Measurements from ENCODE around the gene PCBP3.

- TF ChIP-seq REST (IDR thresholded peaks at IDR 0.05; ENCODE audit: insufficient replicate concordance, low read depth) (no peak), CTCF (IDR thresholded peaks at IDR 0.05; ENCODE audit: insufficient read depth, low read length) (no peak), POLR2AphosphoS5 (IDR thresholded peaks at IDR 0.05; ENCODE audit: low read depth) (no peak), SPI1 (IDR thresholded peaks at IDR 0.05; ENCODE audit: borderline replicate concordance, low read depth) (no peak)
These were observed 123.8 kb downstream of the PCBP3 start for GRCh38 chr21:45767071-45768006.
